ENCODE results near the gene SCFD2.

Gene SCFD2

GRCh38 chr4:53136954-53137353, 228.9 kb downstream of the SCFD2 start:
- no peak for TF ChIP-seq CTCF (IDR thresholded peaks at IDR 0.05; ENCODE audit: low read depth, low read length, missing control alignments)
- H3K4me3 ChIP-seq (ENCODE audit: low read depth, low read length) = no peak overlapping the region
- in situ Hi-C loops (cut with HindIII; ENCODE audit: low sequenced_read_pairs) = no loop called here
- DNase-seq (ENCODE audit: low read depth) = no peak

- TF ChIP-seq CTCF (IDR thresholded peaks at IDR 0.05; ENCODE audit: low read depth, low read length, missing control alignments) = no peak
- no peak overlapping the region for H3K4me3 ChIP-seq (ENCODE audit: low read depth, low read length)
- no peak for DNase-seq (ENCODE audit: low read depth)
- in situ Hi-C loops (cut with HindIII; ENCODE audit: low sequenced_read_pairs) = no loop called here
Measured at GRCh38 chr4:53132132-53132891, 233.5 kb downstream of the SCFD2 start.

- in situ Hi-C loops (cut with HindIII; ENCODE audit: low sequenced_read_pairs) = no loop called here
- H3K4me3 ChIP-seq (ENCODE audit: low read depth, low read length) = no peak overlapping the region
- TF ChIP-seq CTCF (IDR thresholded peaks at IDR 0.05; ENCODE audit: low read depth, low read length, missing control alignments) = no peak
- no peak for DNase-seq (ENCODE audit: low read depth)
Measured at GRCh38 chr4:53131562-53131925, 234.3 kb downstream of the SCFD2 start.

- no peak overlapping the region for H3K4me3 ChIP-seq (ENCODE audit: low read depth, low read length)
- DNase-seq (ENCODE audit: low read depth) = no peak
- no peak for TF ChIP-seq CTCF (IDR thresholded peaks at IDR 0.05; ENCODE audit: low read depth, low read length, missing control alignments)
- in situ Hi-C loops (cut with HindIII; ENCODE audit: low sequenced_read_pairs) = no loop called here
Measured at GRCh38 chr4:53130896-53131561, 234.8 kb downstream of the SCFD2 start.

- DNase-seq (ENCODE audit: low read depth) = no peak
- TF ChIP-seq CTCF (IDR thresholded peaks at IDR 0.05; ENCODE audit: low read depth, low read length, missing control alignments) = no peak
- H3K4me3 ChIP-seq (ENCODE audit: low read depth, low read length) = no peak overlapping the region
- in situ Hi-C loops (cut with HindIII; ENCODE audit: low sequenced_read_pairs) = no loop called here
Measured at GRCh38 chr4:53128706-53129357, 237.0 kb downstream of the SCFD2 start.

GRCh38 chr4:53128231-53128630, 237.6 kb downstream of the SCFD2 start:
- TF ChIP-seq CTCF (IDR thresholded peaks at IDR 0.05; ENCODE audit: low read depth, low read length, missing control alignments) = no peak
- H3K4me3 ChIP-seq (ENCODE audit: low read depth, low read length) = no peak overlapping the region
- no peak for DNase-seq (ENCODE audit: low read depth)
- in situ Hi-C loops (cut with HindIII; ENCODE audit: low sequenced_read_pairs) = no loop called here
